ENCODE results near the gene CYB5R3.
"Not testable (repeated sequence)": the region's sequence is repeated elsewhere in the genome, so short reads cannot be mapped to it uniquely, and the experiment has no call there.

CYB5R3 gene

GRCh38 chr22:42619261-42620063, 29.7 kb downstream of the CYB5R3 start:
- H3K4me3 ChIP-seq (ENCODE audit: insufficient read length, low read depth) = no peak overlapping the region
- no peaks in the 10 kb centered on the region for H3K9me3 ChIP-seq (ENCODE audit: insufficient read depth, low read length)
- no peak for DNase-seq (ENCODE audit: low read depth, low spot score)
- H3K27me3 ChIP-seq (ENCODE audit: insufficient read depth, insufficient read length) = no peaks in the 10 kb centered on the region
- peaks cover 40% of the 10 kb centered on the region for H3K36me3 ChIP-seq (ENCODE audit: insufficient read depth, insufficient read length, low read length)
- H3K9ac ChIP-seq (ENCODE audit: insufficient read length, low read depth) = no peak overlapping the region
- H3K4me1 ChIP-seq (ENCODE audit: insufficient read depth, insufficient read length) = peaks cover 4% of the 10 kb centered on the region
- TF ChIP-seq YY1 (IDR thresholded peaks at IDR 0.05; ENCODE audit: insufficient read depth, insufficient read length) = no peak
- no peak for TF ChIP-seq SUZ12 (IDR thresholded peaks at IDR 0.05; ENCODE audit: extremely low read depth, insufficient read depth, insufficient read length)
- no peak for TF ChIP-seq ZNF274 (IDR thresholded peaks at IDR 0.05; ENCODE audit: low read depth, low read length)

DNA sequence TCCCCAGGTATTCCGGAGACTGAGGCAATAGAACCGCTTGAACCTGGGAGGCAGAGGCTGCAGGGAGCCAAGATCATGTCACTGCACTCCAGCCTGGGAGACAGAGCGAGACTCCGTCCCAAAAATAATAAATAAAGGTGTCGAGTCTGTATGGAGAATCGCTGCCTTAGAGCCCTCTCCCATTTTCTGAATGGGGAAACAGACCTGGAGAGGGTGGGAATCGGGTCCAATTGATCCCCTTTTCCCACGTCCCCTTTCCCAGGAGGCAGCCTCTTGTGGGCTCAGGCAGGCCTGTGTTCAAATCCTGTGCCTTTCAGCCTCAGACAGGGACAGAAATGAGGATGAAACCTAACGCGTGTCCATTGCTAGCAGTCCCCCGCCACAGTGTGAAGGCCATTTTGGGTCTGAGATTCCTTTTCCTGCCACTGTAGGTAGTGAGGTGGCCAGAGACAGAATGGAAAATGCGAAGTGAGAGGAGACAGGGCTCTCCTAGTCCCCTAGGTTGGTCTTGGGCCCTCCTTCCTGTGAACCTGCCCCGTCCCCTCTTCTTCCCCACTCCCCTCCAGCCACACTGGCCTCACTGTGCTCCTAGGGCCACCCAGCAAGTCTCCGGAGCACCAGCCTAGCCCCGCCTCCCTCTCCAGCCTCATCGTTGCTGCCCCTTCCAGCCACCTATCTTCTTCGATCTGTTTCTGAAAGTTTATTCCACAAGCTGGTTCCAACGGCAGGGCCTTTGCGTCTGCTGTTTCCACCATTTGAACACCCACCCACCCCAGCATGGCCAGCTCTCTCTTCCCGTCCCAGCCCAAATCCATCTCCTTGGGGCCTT, 31.8 kb downstream of the CYB5R3 start:
- no peak for DNase-seq (ENCODE audit: low read depth, low spot score)
- no peak overlapping the region for H3K4me3 ChIP-seq (ENCODE audit: insufficient read length, low read depth)
- peaks cover 33% of the 10 kb centered on the region for H3K36me3 ChIP-seq (ENCODE audit: insufficient read depth, insufficient read length, low read length)
- TF ChIP-seq YY1 (IDR thresholded peaks at IDR 0.05; ENCODE audit: insufficient read depth, insufficient read length) (no peak), ZNF274 (IDR thresholded peaks at IDR 0.05; ENCODE audit: low read depth, low read length) (no peak), SUZ12 (IDR thresholded peaks at IDR 0.05; ENCODE audit: extremely low read depth, insufficient read depth, insufficient read length) (no peak)
- peaks cover 4% of the 10 kb centered on the region for H3K4me1 ChIP-seq (ENCODE audit: insufficient read depth, insufficient read length)
- no peaks in the 10 kb centered on the region for H3K9me3 ChIP-seq (ENCODE audit: insufficient read depth, low read length)
- H3K27me3 ChIP-seq (ENCODE audit: insufficient read depth, insufficient read length) = no peaks in the 10 kb centered on the region
- H3K9ac ChIP-seq (ENCODE audit: insufficient read length, low read depth) = no peak overlapping the region

- H3K4me1 ChIP-seq (ENCODE audit: insufficient read depth, insufficient read length); DNase-seq (ENCODE audit: low read depth, low spot score): not testable (repeated sequence)
- peak overlapping the region; percentile 21 for H3K4me3 ChIP-seq (ENCODE audit: insufficient read length, low read depth)
Measured at GRCh38 chr22:42615860-42616175, 33.4 kb downstream of the CYB5R3 start.

DNA sequence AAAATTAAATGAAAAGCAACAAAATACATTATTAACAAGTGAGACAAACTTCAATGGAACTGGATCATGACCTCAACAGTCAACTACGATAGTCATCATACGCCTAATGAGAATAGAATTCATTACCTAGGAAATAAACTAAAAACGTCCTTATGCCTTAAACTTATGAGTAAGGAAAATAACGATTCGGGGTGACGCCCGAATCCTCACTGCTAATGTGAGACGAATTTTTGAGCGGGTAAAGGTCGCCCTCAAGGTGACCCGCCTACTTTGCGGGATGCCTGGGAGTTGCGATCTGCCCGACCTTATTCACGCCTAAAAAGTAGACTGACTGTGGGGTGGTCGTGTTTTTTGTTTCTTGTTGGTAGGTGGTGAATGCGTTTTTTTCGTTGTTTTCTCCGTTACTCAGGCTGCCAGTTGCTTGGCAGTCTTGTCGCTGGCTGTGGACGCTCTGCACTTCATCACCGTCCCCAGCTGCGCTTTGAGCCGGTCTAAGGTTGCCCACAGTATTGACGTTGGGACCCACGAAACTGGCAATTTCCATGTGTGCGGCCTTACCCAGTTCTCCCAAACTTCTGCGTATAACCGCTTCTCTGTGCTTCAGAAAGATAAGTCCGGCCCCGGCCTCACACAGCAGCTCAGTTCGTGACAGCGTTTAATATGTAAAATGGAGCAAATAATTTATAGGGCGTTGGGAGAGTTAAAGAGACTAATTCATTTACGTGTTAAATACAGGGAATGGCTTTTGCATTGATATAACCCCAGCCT, 33.9 kb downstream of the CYB5R3 start:
- H3K9ac ChIP-seq (ENCODE audit: insufficient read length, low read depth) = peak overlapping the region; percentile 68
- peaks cover 46% of the 10 kb centered on the region for H3K36me3 ChIP-seq (ENCODE audit: insufficient read depth, insufficient read length, low read length)
- no peaks in the 10 kb centered on the region for H3K27me3 ChIP-seq (ENCODE audit: insufficient read depth, insufficient read length)
- peak overlapping the region; percentile 75 for H3K4me3 ChIP-seq (ENCODE audit: insufficient read length, low read depth)
- DNase-seq (ENCODE audit: low read depth, low spot score) = peak; percentile 91
- TF ChIP-seq YY1 (IDR thresholded peaks at IDR 0.05; ENCODE audit: insufficient read depth, insufficient read length) = no peak
- TF ChIP-seq ZNF274 (IDR thresholded peaks at IDR 0.05; ENCODE audit: low read depth, low read length) = no peak
- no peak for TF ChIP-seq SUZ12 (IDR thresholded peaks at IDR 0.05; ENCODE audit: extremely low read depth, insufficient read depth, insufficient read length)
- H3K4me1 ChIP-seq (ENCODE audit: insufficient read depth, insufficient read length) = peaks cover 7% of the 10 kb centered on the region
- H3K9me3 ChIP-seq (ENCODE audit: insufficient read depth, low read length) = no peaks in the 10 kb centered on the region

More at GRCh38 chr22:42615860-42616175, 33.4 kb downstream of the CYB5R3 start:
- Histone ChIP-seq H3K9ac (ENCODE audit: insufficient read length, low read depth) (peak overlapping the region; percentile 54), H3K36me3 (ENCODE audit: insufficient read depth, insufficient read length, low read length) (peaks cover 46% of the 10 kb centered on the region)
- H3K9me3 ChIP-seq (ENCODE audit: insufficient read depth, low read length); H3K27me3 ChIP-seq (ENCODE audit: insufficient read depth, insufficient read length): not testable (repeated sequence)

DNA sequence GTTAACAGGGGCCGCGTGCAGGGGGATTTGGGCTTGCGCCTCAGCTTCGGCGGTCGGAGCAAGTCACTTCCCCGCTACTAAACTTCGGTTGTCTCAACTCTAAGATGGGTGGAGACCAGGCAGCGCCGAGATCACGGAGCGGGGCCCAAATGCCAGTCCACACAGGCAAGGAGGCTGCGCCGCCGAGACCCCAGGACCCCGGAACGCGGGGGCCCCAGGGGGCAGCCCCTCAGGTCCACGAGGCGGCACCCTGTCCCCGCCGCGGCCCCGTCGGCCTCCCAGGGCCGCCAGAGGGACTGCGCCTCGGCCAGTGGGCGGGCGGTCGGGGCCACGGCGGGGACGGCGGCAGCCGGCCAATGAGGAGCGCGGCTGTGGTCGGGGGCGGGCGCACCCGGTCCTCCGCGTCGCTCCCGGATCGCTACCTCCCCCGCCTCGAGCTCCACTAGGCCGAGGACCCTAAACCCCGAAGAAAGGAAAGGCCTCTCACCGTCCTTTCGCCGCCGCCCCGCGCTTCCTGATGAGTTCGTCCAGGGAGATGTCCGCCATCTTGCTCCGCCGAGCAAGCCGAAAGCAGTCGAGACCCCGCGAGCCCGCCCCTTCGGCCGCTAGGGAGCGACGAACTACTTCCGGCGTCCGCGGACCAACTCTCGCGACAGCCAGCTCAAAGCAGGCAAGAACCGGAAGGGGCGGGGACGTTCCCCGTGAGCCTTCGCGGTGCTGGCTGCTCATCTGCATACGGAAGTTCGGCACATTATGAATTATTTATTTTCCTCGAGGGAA, 34.7 kb downstream of the CYB5R3 start, which contains the start of gene POLDIP3:
Gene POLDIP3 (minus strand): TSS at position 572 of the 780 bp plus-strand sequence. CDS start 26 bp downstream, at position 546.
- DNase-seq (ENCODE audit: low read depth, low spot score) = peak; percentile 94
- H3K4me1 ChIP-seq (ENCODE audit: insufficient read depth, insufficient read length) = peaks cover 8% of the 10 kb centered on the region
- H3K9ac ChIP-seq (ENCODE audit: insufficient read length, low read depth) = peak within 1 kb of the TSS; percentile 93
- H3K36me3 ChIP-seq (ENCODE audit: insufficient read depth, insufficient read length, low read length) = peaks cover 40% of the 10 kb centered on the region
- peak within 1 kb of the TSS; percentile 75 for H3K4me3 ChIP-seq (ENCODE audit: insufficient read length, low read depth)
- H3K9me3 ChIP-seq (ENCODE audit: insufficient read depth, low read length) = no peaks in the 10 kb centered on the region
- H3K27me3 ChIP-seq (ENCODE audit: insufficient read depth, insufficient read length) = no peaks in the 10 kb centered on the region
- TF ChIP-seq SUZ12 (IDR thresholded peaks at IDR 0.05; ENCODE audit: extremely low read depth, insufficient read depth, insufficient read length) (no peak), YY1 (IDR thresholded peaks at IDR 0.05; ENCODE audit: insufficient read depth, insufficient read length) (peak; percentile 64)

- H3K36me3 ChIP-seq (ENCODE audit: insufficient read depth, insufficient read length, low read length) = peaks cover 34% of the 10 kb centered on the region
- H3K4me1 ChIP-seq (ENCODE audit: insufficient read depth, insufficient read length) = peaks cover 7% of the 10 kb centered on the region
- H3K9me3 ChIP-seq (ENCODE audit: insufficient read depth, low read length) = no peaks in the 10 kb centered on the region
- H3K27me3 ChIP-seq (ENCODE audit: insufficient read depth, insufficient read length) = no peaks in the 10 kb centered on the region
- H3K4me3 ChIP-seq (ENCODE audit: insufficient read length, low read depth) = peak overlapping the region; percentile 75
- TF ChIP-seq YY1 (IDR thresholded peaks at IDR 0.05; ENCODE audit: insufficient read depth, insufficient read length) = no peak
- TF ChIP-seq ZNF274 (IDR thresholded peaks at IDR 0.05; ENCODE audit: low read depth, low read length) = no peak
- no peak for TF ChIP-seq SUZ12 (IDR thresholded peaks at IDR 0.05; ENCODE audit: extremely low read depth, insufficient read depth, insufficient read length)
- H3K9ac ChIP-seq (ENCODE audit: insufficient read length, low read depth) = peak overlapping the region; percentile 93
- no peak for DNase-seq (ENCODE audit: low read depth, low spot score)
Measured at GRCh38 chr22:42613872-42614301, 35.3 kb downstream of the CYB5R3 start.

Data from NT2/D1 (cell line).